Stomach (tissue), 9 donors: ENCODE data around the gene KRTAP6-1. TPM values are rescaled to one million over a fixed set of nuclear protein-coding genes. Genes with fewer than 3 reads are reported as not detected.

Source experiments
- DNase-seq, 2 donors: peaks; one replicate each; pipeline versions ENCODE4 v3.0.0 to v3.0.0-alpha.2; 2013 to 2019
- H3K27ac ChIP-seq, 5 donors: fragments of 200-600 bp in 4 of 5; sonication (generic) in 4 of 5; one replicate each; pipeline ENCODE4 v1.5.1; 2013 to 2019; ENCODE audit warnings: mild to moderate bottlenecking in 1 of 5, moderate library complexity in 1 of 5
- H3K27me3 ChIP-seq, 3 donors: fragments of 200-600 bp; sonication (generic); one replicate each; pipeline ENCODE4 v1.5.1; 2017 to 2019; ENCODE audit warnings: mixed run types in 1 of 3
- H3K36me3 ChIP-seq, 4 donors: fragments of 200-600 bp; sonication (generic); 1 replicate in 3 of 4; 2 replicates in 1 of 4; pipeline ENCODE4 v1.5.1; 2016 to 2019
- H3K4me1 ChIP-seq, 4 donors: fragments of 200-600 bp; sonication (generic); one replicate each; pipeline ENCODE4 v1.5.1; 2016 to 2019
- H3K4me3 ChIP-seq, 4 donors: fragments of 200-600 bp; sonication (generic) in 3 of 4; one replicate each; pipeline ENCODE4 v1.5.1; 2016 to 2019; ENCODE audit warnings: mild to moderate bottlenecking in 1 of 4
- H3K9me3 ChIP-seq, 4 donors: fragments of 200-600 bp; sonication (generic); one replicate each; pipeline ENCODE4 v1.5.1; 2016 to 2019
- CTCF ChIP-seq, 7 experiments: fragments of 450-650 bp in 4 of 7; fragments of 200-600 bp in 3 of 7; sonication (generic) in 3 of 7; IDR thresholded peaks; one replicate each; pipeline ENCODE4 v1.5.1; 2016 to 2019; ENCODE audit warnings: antibody characterized with exemption in 7 of 7, control low read depth in 2 of 7, mild to moderate bottlenecking in 1 of 7
- EP300 ChIP-seq: sonication (generic); formaldehyde crosslinking; IDR thresholded peaks from one replicate; pipeline ENCODE4 v1.6.1; 2017; ENCODE audit warnings: antibody characterized with exemption
- POLR2A ChIP-seq, 4 donors: fragments of 450-650 bp; IDR thresholded peaks; one replicate each; pipeline ENCODE4 v1.6.1; 2016; ENCODE audit warnings: antibody characterized with exemption in 4 of 4, control low read depth in 2 of 4, mild to moderate bottlenecking in 1 of 4, moderate library complexity in 1 of 4
- POLR2AphosphoS5 ChIP-seq, 3 donors: sonication (generic); formaldehyde crosslinking; IDR thresholded peaks; one replicate each; pipeline ENCODE4 v1.6.1; 2016; ENCODE audit warnings: antibody characterized with exemption in 3 of 3
- WGBS, 5 donors: extraction: QIAGEN DNeasy Blood & Tissue Kit in 3 of 5; methylation state at CpG; one replicate each; pipeline versions ENCODE4 v1.1.5 to v1.1.7; 2013 to 2018; 5-methylcytosine and 5-hydroxymethylcytosine counted together
- intact Hi-C: fragments of 100-400 bp; cut with DNase I; formaldehyde crosslinking; loops from one replicate; pipeline ENCODE4 v1.15.1; 2023; ENCODE audit warnings: low total_unique reads
- polyA plus RNA-seq, 3 donors: library from polyadenylated mRNA; stranded (reverse); fragments of 200-250 nt; gene quantifications; one replicate each; pipeline ENCODE4 v1.2.3, GENCODE V29; 2013
- total RNA-seq, 5 donors: library from RNA; depleted of rRNA; stranded (reverse); fragments of >200 nt; gene quantifications; one replicate each; pipeline versions ENCODE4 v1.1.0 to v1.2.3, GENCODE V29; 2014 to 2016
- donor health status: healthy with polysubstance abuse.
- donor health status: Bipolar disorder and iron deficiency.
- donor health status: healthy.

The KRTAP6-1 gene
- total and polyA plus RNA-seq, 8 donors, result not detected

- no peak for TF ChIP-seq POLR2AphosphoS5 (IDR thresholded peaks at IDR 0.05)
- no peak for TF ChIP-seq EP300
- TF ChIP-seq POLR2A (IDR thresholded peaks at IDR 0.05), result no peak
- TF ChIP-seq CTCF (IDR thresholded peaks at IDR 0.05), result no peak
- WGBS, 5 donors, result 63 to 81% (median 75%) methylated on average over 2 of the region's 2 CpGs
- intact Hi-C loops, result no loop called here
Measured at GRCh38 chr21:30612132-30612531, 1.6 kb downstream of the KRTAP6-1 start.

GRCh38 chr21:30605968-30606367 lies 7.8 kb downstream of the KRTAP6-1 start:
- Histone ChIP-seq H3K9me3 (peaks cover 0 to 19% (median 0%) of the 10 kb centered on the region in 4 donors), H3K4me3 (no peak overlapping the region), H3K27me3 (no peaks in the 10 kb centered on the region), H3K4me1 (no peaks in the 10 kb centered on the region), H3K36me3 (no peaks in the 10 kb centered on the region), H3K27ac (no peak overlapping the region)
- no peak for DNase-seq
- TF ChIP-seq EP300 (no peak), CTCF (IDR thresholded peaks at IDR 0.05) (no peak), POLR2A (IDR thresholded peaks at IDR 0.05) (no peak), POLR2AphosphoS5 (IDR thresholded peaks at IDR 0.05) (no peak)
- intact Hi-C loops, result no loop called here
- 68 to 96% (median 88%) methylated on average over 2 of the region's 2 CpGs for WGBS, 5 donors

More at GRCh38 chr21:30612132-30612531, 1.6 kb downstream of the KRTAP6-1 start:
- no peak overlapping the region for H3K27ac ChIP-seq
- DNase-seq, result no peak
- H3K4me3 ChIP-seq, result no peak overlapping the region
- H3K27me3 ChIP-seq, result no peaks in the 10 kb centered on the region
- no peaks in the 10 kb centered on the region for H3K36me3 ChIP-seq
- H3K4me1 ChIP-seq, result no peaks in the 10 kb centered on the region
- peaks cover 0 to 22% (median 0%) of the 10 kb centered on the region in 4 donors for H3K9me3 ChIP-seq

- WGBS, 5 donors, result 32 to 89% (median 44%) methylated on average over 1 of the region's 1 CpG
- no peak for TF ChIP-seq EP300
- no peak for TF ChIP-seq POLR2AphosphoS5 (IDR thresholded peaks at IDR 0.05)
- no peak for TF ChIP-seq CTCF (IDR thresholded peaks at IDR 0.05)
- no peak for TF ChIP-seq POLR2A (IDR thresholded peaks at IDR 0.05)
- Histone ChIP-seq H3K27me3 (no peaks in the 10 kb centered on the region), H3K27ac (no peak within 1 kb of the TSS), H3K4me1 (no peaks in the 10 kb centered on the region), H3K36me3 (no peaks in the 10 kb centered on the region), H3K4me3 (no peak within 1 kb of the TSS), H3K9me3 (peaks cover 0 to 24% (median 0%) of the 10 kb centered on the region in 4 donors)
- no peak for DNase-seq
- intact Hi-C loops, result no loop called here
Measured at GRCh38 chr21:30600787-30601186, 12.9 kb downstream of the KRTAP6-1 start, which contains the start of gene KRTAP22-1. TSS of gene KRTAP22-1 (plus strand) at chr21:30601087.

- Histone ChIP-seq H3K36me3 (no peaks in the 10 kb centered on the region), H3K4me3 (no peak within 1 kb of the TSS), H3K4me1 (no peaks in the 10 kb centered on the region), H3K27ac (no peak within 1 kb of the TSS), H3K27me3 (no peaks in the 10 kb centered on the region), H3K9me3 (peaks cover 0 to 17% (median 0%) of the 10 kb centered on the region in 4 donors)
- intact Hi-C loops, result no loop called here
- TF ChIP-seq EP300 (no peak), POLR2AphosphoS5 (IDR thresholded peaks at IDR 0.05) (no peak), POLR2A (IDR thresholded peaks at IDR 0.05) (no peak), CTCF (IDR thresholded peaks at IDR 0.05) (no peak)
- 93 to 98% (median 96%) methylated on average over 3 to 6 of the region's 6 CpGs for WGBS, 5 donors
- DNase-seq, result no peak
Measured at GRCh38 chr21:30598802-30599201, 14.9 kb downstream of the KRTAP6-1 start, which contains the start of gene KRTAP6-2. TSS of gene KRTAP6-2 (minus strand) at chr21:30598902. CDS start at chr21:30598874, 28 bp downstream.
